Skin of body (tissue), 2 donors: ENCODE results near the gene PHF24. TPM values are rescaled to one million over a fixed set of nuclear protein-coding genes. Genes with fewer than 3 reads are reported as not detected.
"Not testable (repeated sequence)": the region's sequence is repeated elsewhere in the genome, so short reads cannot be mapped to it uniquely, and the experiment has no call there.

ENCODE experiments used
- DNase-seq: peaks from one replicate; lab custom pipeline; 2025; lab: John Stamatoyannopoulos, UW
- total RNA-seq: library from RNA; depleted of rRNA; stranded (reverse); fragments of >200 nt; gene quantifications from one replicate; pipeline ENCODE4 v1.2.3, GENCODE V29; 2014

PHF24 gene
- 0.49 TPM for total RNA-seq

- no peak for DNase-seq
Observed at GRCh38 chr9:34957492-34958410, at the start of gene PHF24. TSS of gene PHF24 (plus strand) at chr9:34958285. CDS start at chr9:34971299, 13,014 bp downstream.

- no peak for DNase-seq
Observed at GRCh38 chr9:34927061-34927460, 31.0 kb upstream of the PHF24 start.

GRCh38 chr9:34928921-34929320 lies 29.2 kb upstream of the PHF24 start:
- no peak for DNase-seq

DNA sequence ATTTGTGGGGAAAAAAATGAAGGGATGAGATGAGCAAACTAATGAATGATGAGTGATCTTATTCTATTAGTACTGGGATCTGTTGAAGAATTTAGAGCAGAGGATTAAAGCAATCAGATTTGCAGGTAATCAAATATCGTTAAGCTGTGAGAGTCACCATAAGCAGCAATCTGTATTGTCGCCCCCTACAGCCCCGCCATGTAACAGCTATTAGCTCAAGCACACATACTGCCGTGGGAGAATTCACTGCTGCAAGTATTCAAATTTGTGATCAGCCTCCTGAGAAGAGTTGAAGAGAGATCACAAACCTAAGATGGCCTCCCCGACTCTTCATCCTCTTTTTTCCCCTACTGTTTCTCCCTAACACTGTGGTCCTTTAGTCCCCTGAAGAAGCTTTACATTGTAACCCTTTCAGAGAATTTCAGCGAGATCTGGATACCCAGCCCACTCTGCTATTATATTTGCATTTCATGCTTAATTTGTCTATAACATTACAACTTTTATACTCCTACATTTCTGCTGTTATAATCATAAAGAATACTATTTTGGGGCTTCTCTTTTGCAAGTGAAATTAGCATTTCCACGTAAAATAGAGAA lies 28.5 kb upstream of the PHF24 start:
- DNase-seq = no peak

DNA sequence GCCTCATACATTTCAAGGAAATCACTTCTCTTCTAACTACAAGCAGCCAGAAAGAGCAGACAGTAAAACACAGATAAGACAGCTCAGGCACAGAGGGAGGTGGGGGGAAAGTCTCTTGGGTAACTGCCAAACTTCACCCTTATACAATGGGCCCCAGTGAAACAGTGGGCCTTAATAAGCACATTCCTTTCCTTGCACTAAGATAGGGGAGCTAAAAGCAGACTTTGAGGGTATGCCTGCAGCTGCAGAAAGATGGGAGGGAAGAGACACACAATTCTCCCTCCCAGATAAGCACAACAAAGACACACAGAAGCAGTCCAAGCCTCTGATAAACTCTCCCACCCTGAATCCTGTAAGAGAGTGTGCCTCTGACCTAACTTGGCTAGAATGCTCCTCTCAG lies 18.1 kb upstream of the PHF24 start:
- DNase-seq = not testable (repeated sequence)

DNA sequence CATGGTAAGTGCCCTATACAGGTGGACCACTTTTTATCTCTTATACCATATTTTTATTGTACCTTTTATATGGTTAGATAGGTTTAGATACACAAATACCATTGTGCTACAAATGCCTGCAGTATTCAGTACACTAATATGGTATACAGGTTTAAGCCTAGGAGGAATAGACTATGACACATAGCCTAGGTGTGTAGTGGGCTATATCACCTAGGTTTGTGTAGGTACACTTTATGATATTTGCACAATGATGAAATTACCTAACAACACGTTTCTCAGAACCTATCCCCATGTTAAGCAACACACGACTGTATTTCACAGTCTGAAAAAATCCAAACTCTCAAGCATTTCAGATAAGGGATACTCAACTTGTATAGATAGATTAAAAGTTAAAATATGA lies 9.6 kb upstream of the PHF24 start:
- no peak for DNase-seq

DNA sequence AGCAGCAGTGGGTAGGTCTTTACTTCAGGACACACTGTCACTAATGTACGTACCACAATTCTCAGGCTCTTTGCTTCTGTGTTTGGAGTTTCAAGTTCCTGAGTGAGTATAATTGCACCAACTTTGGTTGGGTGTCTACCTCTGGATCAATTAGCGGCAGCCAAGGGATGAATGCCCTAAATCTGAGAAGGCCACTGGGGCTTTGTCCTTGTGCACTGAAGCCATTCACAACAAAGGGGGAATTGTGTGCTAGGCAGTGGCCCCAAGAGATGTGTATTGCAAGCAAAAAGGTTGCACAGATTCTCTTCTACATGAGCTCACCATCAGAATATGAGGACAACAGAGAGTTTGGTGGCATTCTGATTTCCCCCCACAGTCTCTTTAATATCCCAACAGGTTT lies 3.9 kb upstream of the PHF24 start:
- DNase-seq = no peak

GRCh38 chr9:34956066-34956465 lies 2.0 kb upstream of the PHF24 start:
- DNase-seq = not testable (repeated sequence)

GRCh38 chr9:34956648-34957047 lies 1.4 kb upstream of the PHF24 start:
- no peak for DNase-seq

- DNase-seq = no peak
Observed at GRCh38 chr9:34958411-34958982, 412 bp downstream of the PHF24 start.

GRCh38 chr9:34959461-34959860 lies 1.4 kb downstream of the PHF24 start:
- no peak for DNase-seq

- DNase-seq = no peak
Observed at GRCh38 chr9:34961574-34962490, 3.7 kb downstream of the PHF24 start.

DNA sequence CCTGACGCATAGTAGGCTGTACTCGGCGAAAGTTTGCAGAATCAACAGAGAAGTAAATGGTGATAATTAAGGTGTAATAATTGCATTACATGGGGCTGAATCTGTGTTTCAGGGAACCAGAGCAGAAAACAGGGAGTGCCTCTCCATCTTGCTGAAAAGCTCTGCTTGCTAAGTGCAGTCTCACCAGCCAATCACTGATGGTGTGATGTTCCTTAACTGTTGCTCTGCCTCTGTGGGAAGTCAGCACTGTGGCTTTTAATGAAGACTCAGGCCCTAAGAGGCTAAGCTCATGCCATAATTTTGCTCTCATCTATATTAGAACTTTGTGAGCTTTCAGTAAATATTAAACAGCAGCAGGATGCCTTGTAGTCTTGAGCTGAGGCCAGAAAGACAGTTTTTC lies 4.5 kb downstream of the PHF24 start:
- no peak for DNase-seq

DNA sequence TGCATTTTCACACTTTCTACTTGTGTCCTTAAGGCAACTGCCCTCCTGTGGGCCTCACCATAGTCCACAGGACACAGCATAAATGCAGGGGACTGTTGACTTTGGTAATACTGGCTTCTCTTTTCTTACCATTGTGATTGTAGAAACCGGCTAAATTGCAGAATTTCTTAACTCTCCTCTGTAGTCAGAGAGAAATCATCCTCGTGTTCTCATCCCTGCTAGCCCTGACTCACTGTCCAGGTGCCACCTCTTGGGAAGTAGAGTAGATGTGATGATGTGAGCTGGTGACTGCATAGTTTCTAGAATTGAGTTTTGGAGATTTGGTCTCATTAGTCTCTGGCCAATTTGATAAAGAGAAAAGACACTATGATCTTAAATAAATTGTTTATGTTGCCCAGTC lies 5.5 kb downstream of the PHF24 start:
- no peak for DNase-seq

- no peak for DNase-seq
Observed at GRCh38 chr9:34964458-34964857, 6.4 kb downstream of the PHF24 start.

- no peak for DNase-seq
Observed at GRCh38 chr9:34971146-34971811, 13.2 kb downstream of the PHF24 start.

- no peak for DNase-seq
Observed at GRCh38 chr9:34974664-34975063, 16.6 kb downstream of the PHF24 start.

- no peak for DNase-seq
Observed at GRCh38 chr9:34976441-34976840, 18.4 kb downstream of the PHF24 start.

DNA sequence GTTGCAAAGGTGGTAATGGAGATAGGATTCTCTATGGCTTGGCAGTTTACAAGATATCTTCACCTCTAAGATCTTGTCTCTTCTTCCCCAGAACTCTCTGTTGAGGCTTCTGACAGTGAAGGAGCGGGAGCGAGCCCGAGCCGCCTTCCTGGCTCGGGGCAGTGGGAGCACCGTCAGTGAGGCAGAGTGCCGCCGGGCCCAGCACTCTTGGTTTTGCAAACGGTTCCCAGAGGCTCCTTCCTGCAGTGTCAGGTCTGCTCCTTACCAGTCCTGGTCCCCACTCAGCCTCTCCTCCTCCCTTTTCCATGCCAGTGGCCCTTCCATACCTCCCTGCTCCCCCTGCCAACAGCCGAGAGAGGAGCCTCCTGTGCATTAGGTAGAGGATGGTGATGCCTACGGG lies 18.9 kb downstream of the PHF24 start:
- DNase-seq = no peak

DNA sequence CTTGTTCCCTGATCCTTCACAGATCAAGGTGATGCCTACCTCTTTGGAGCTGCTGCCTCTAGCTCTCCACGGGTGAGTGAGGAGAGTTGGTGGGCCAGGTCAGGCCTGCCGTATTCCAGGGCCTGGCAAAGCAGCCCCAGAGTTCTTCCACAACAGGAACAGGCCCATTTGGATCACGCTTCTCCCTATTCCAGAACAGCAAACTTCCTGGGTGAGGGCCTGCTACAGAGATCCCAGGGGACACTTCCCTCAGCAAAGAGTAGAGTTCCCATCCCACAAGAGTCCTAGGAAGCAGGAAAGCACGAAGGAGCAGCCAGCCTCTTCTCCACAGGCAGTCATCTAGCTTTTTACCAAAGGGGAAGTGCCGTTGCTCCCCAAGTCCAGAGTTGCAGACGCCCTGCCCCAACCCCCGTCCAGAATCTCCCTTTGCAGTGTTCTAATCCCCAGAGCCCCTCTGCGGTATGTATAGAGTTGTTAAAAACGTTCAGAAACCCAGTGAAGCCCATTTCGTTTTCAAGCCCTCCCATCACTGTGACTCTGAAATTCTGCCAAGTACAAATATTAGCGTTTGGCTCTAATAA lies 22.2 kb downstream of the PHF24 start:
- DNase-seq = no peak

- no peak for DNase-seq
Observed at GRCh38 chr9:34982361-34982760, 24.3 kb downstream of the PHF24 start.
